HepG2 (cell line): ENCODE measurements around the gene SLC35F3. TPM values are rescaled to one million over a fixed set of nuclear protein-coding genes. Genes with fewer than 3 reads are reported as not detected.

Experiments used
- ATAC-seq: fragments of 200-7000 bp; cut with Tn5 transposase; 3 replicates; pipeline ENCODE4 v1.9.1; 2020; ENCODE audit warnings: mild to moderate bottlenecking, moderate library complexity
- BruUV-seq: library from RNA; stranded (reverse); fragments of 400-500 nt; replicated peaks from 2 replicates; lab custom pipeline; 2021; lab: Mats Ljungman, UMichigan
- CTCF ChIA-PET: fragments of 300-600 bp; formaldehyde crosslinking; extraction: SDS; loops from one replicate; lab custom pipeline; 2021; ENCODE audit warnings: low total read pairs, inconsistent platforms, low intra/inter-chr PET ratio; lab: Yijun Ruan, JAX
- POLR2A ChIA-PET: fragments of 350-600 bp; sonication (Branson Sonifier 250); formaldehyde crosslinking; loops from one replicate; lab custom pipeline; 2020; ENCODE audit warnings: antibody characterized with exemption, inconsistent platforms; lab: Yijun Ruan, JAX
- DNase-seq: peaks from one replicate; pipeline ENCODE4 v3.0.0-alpha.2; 2015; ENCODE audit warnings: low spot score
- FAIRE-seq: peaks from 3 replicates; lab custom pipeline; 2011; peaks lifted over from hg19 to GRCh38; lab: Jason Lieb, UNC
- H2AFZ ChIP-seq: one replicate; pipeline ENCODE4 v1.6.1; 2011; ENCODE audit warnings: low read length, inconsistent platforms
- H3K27ac ChIP-seq: fragments of 300-600 bp; 3 replicates; pipeline ENCODE4 v1.8.0; 2011; ENCODE audit warnings: mixed run types, mild to moderate bottlenecking, mixed read lengths, low read length, inconsistent platforms; ENCODE audit not compliant: insufficient read depth; ENCODE audit errors: extremely low read length
- H3K27me3 ChIP-seq, 2 experiments: fragments of 200-600 bp in 1 of 2; 2 replicates in 1 of 2; 3 replicates in 1 of 2; pipeline versions ENCODE4 v1.6.0 to v1.8.0; 2011; ENCODE audit warnings: low read length in 2 of 2, mild to moderate bottlenecking in 2 of 2, moderate library complexity in 2 of 2, inconsistent platforms in 1 of 2; ENCODE audit not compliant: insufficient read depth in 2 of 2, control insufficient read depth in 1 of 2
- H3K36me3 ChIP-seq, 2 experiments: fragments of 200-600 bp in 1 of 2; replicated peaks in 1 of 2; 2 replicates in 1 of 2; 3 replicates in 1 of 2; pipeline versions ENCODE4 v1.5.1 to v1.8.0; 2011; ENCODE audit warnings: low read length in 2 of 2, inconsistent platforms in 1 of 2; ENCODE audit not compliant: insufficient read depth in 2 of 2, control insufficient read depth in 1 of 2
- H3K4me1 ChIP-seq: 2 replicates; pipeline ENCODE4 v1.5.1; 2012; ENCODE audit warnings: low read length, inconsistent platforms; ENCODE audit not compliant: insufficient read depth
- H3K4me2 ChIP-seq: 2 replicates; pipeline ENCODE4 v1.6.0; 2011; ENCODE audit warnings: low read depth, low read length, inconsistent platforms
- H3K4me3 ChIP-seq, 3 experiments: fragments of 200-600 bp in 1 of 3; sonication (generic), shearing (Covaris generic) in 1 of 3; replicated peaks in 1 of 3; 2 replicates each; pipeline ENCODE4 v1.5.1; 2011 to 2016; ENCODE audit warnings: low read length in 3 of 3, inconsistent platforms in 2 of 3, low read depth in 2 of 3, mild to moderate bottlenecking in 2 of 3, control low read depth in 1 of 3, mixed read lengths in 1 of 3; ENCODE audit not compliant: insufficient read depth in 1 of 3
- H3K79me2 ChIP-seq: one replicate; pipeline ENCODE4 v1.6.1; 2011; ENCODE audit warnings: low read length, inconsistent platforms; ENCODE audit not compliant: insufficient read depth
- H3K9ac ChIP-seq: 2 replicates; pipeline ENCODE4 v1.6.0; 2011; ENCODE audit warnings: mild to moderate bottlenecking, low read depth, low read length, inconsistent platforms; ENCODE audit not compliant: insufficient read depth
- H3K9me3 ChIP-seq: 2 replicates; pipeline ENCODE4 v1.5.1; 2012; ENCODE audit warnings: mild to moderate bottlenecking, low read length
- H4K20me1 ChIP-seq: 2 replicates; pipeline ENCODE4 v1.6.0; 2011; ENCODE audit warnings: inconsistent platforms, mild to moderate bottlenecking, low read length, moderate library complexity; ENCODE audit not compliant: insufficient read depth
- ATF2 ChIP-seq: sonication (generic); formaldehyde crosslinking; IDR thresholded peaks from 2 replicates; pipeline ENCODE4 v1.4.0; 2020; ENCODE audit warnings: missing genetic modification reagents
- HNF1A ChIP-seq, 2 experiments: sonication (generic) in 1 of 2; formaldehyde crosslinking in 1 of 2; IDR thresholded peaks; 2 replicates each; pipeline versions ENCODE4 v1.4.0 to v1.6.1; 2016 to 2020; ENCODE audit warnings: borderline replicate concordance in 1 of 2, low read depth in 1 of 2, mild to moderate bottlenecking in 1 of 2, missing genetic modification reagents in 1 of 2
- HNRNPLL ChIP-seq: fragments of 200-400 bp; formaldehyde crosslinking; IDR thresholded peaks from 2 replicates; pipeline ENCODE4 v1.6.1; 2017; ENCODE audit warnings: mild to moderate bottlenecking, low read depth, low read length; ENCODE audit not compliant: poor library complexity, severe bottlenecking
- HOXA7 ChIP-seq: sonication (generic); formaldehyde crosslinking; IDR thresholded peaks from 2 replicates; pipeline ENCODE4 v1.8.1; 2022; ENCODE audit warnings: mild to moderate bottlenecking, missing genetic modification reagents, moderate library complexity
- KDM2A ChIP-seq: sonication (generic); formaldehyde crosslinking; IDR thresholded peaks from 2 replicates; pipeline ENCODE4 v1.4.0; 2020; ENCODE audit warnings: low read depth, missing genetic modification reagents, borderline replicate concordance
- MTA1 ChIP-seq: sonication (generic); formaldehyde crosslinking; IDR thresholded peaks from 2 replicates; pipeline ENCODE4 v1.4.0; 2020; ENCODE audit warnings: missing genetic modification reagents, mild to moderate bottlenecking, borderline replicate concordance
- ZGPAT ChIP-seq: IDR thresholded peaks from 2 replicates; pipeline ENCODE4 v1.6.1; 2016; ENCODE audit warnings: mild to moderate bottlenecking
- ZNF530 ChIP-seq: sonication (generic); formaldehyde crosslinking; IDR thresholded peaks from 2 replicates; pipeline ENCODE4 v1.5.0; 2020; ENCODE audit warnings: low read depth, mild to moderate bottlenecking, missing genetic modification reagents
- ZNF607 ChIP-seq: sonication (generic); formaldehyde crosslinking; IDR thresholded peaks from 2 replicates; pipeline ENCODE4 v1.5.1; 2020; ENCODE audit warnings: missing genetic modification reagents, mild to moderate bottlenecking, borderline replicate concordance
- ZNF737 ChIP-seq: sonication (generic); formaldehyde crosslinking; IDR thresholded peaks from 2 replicates; pipeline ENCODE4 v1.5.0; 2020; ENCODE audit warnings: missing genetic modification reagents, mild to moderate bottlenecking, borderline replicate concordance
- ZNF746 ChIP-seq: sonication (generic); formaldehyde crosslinking; IDR thresholded peaks from 2 replicates; pipeline ENCODE4 v1.8.0; 2022; ENCODE audit warnings: mild to moderate bottlenecking, missing genetic modification reagents
- WGBS: methylation state at CpG from one replicate; pipeline ENCODE4 v1.1.6; 2017; ENCODE audit warnings: low lambda C conversion rate; 5-methylcytosine and 5-hydroxymethylcytosine counted together
- in situ Hi-C: cut with HindIII; loops from 2 replicates; pipeline ENCODE4 v1.10.0; 2017; ENCODE audit warnings: low pct_unique_long_range_greater_than_20kb; ENCODE audit not compliant: extremely low pct_ligation_motif_present
- intact Hi-C: fragments of 100-400 bp; cut with micrococcal nuclease; formaldehyde crosslinking; loops from one replicate; pipeline ENCODE4 v1.10.0; 2022; ENCODE audit not compliant: unreplicated experiment
- polyA plus RNA-seq, 8 experiments: library from polyadenylated mRNA; depleted of rRNA in 3 of 8; stranded (reverse) in 7 of 8; unstranded in 1 of 8; fragments of >200 nt; fragmentation: Illumina TruSeq in 4 of 8; extraction: Trizol in 4 of 8; gene quantifications; 2 replicates each; pipeline versions ENCODE4 v1.2.1 to v1.2.3, GENCODE V29; 2011 to 2016; ENCODE audit warnings: low read depth in 4 of 8, missing spikeins in 1 of 8, mixed read lengths in 1 of 8; ENCODE audit not compliant: insufficient read depth in 1 of 8
- total RNA-seq, 5 experiments: library from RNA; depleted of rRNA; stranded (reverse); fragments of >200 nt; fragmentation: Illumina TruSeq; extraction: Trizol; gene quantifications; 2 replicates each; pipeline ENCODE4 v1.2.3, GENCODE V29; 2016; ENCODE audit warnings: low read depth in 1 of 5

The SLC35F3 gene
- total and polyA plus RNA-seq, 2 of the 13 experiments (the other 11 are each of a cell fraction or from before 2014, with no cell fraction given), result not detected

GRCh38 chr1:234303231-234303630 is 398.8 kb downstream of the SLC35F3 start:
- no peak overlapping the region for H3K27ac ChIP-seq
- H3K4me3 ChIP-seq, result no peak overlapping the region
- no peaks in the 10 kb centered on the region for H3K79me2 ChIP-seq
- TF ChIP-seq ZNF737 (CRISPR knock-in tag), result no peak
- TF ChIP-seq HNF1A (IDR thresholded peaks at IDR 0.05; ENCODE audit: low read depth), result no peak
- no peak for TF ChIP-seq HNF1A (CRISPR knock-in tag; IDR thresholded peaks at IDR 0.05; ENCODE audit: borderline replicate concordance)
- no peak for TF ChIP-seq KDM2A
- TF ChIP-seq ZNF530 (CRISPR knock-in tag), result no peak
- TF ChIP-seq HNRNPLL, result no peak
- TF ChIP-seq MTA1 (CRISPR knock-in tag), result no peak
- TF ChIP-seq ATF2 (CRISPR knock-in tag), result no peak
- TF ChIP-seq ZNF746 (CRISPR knock-in tag), result no peak
- no peak for TF ChIP-seq ZGPAT
- no peak for TF ChIP-seq ZNF607 (CRISPR knock-in tag)
- no peak for TF ChIP-seq HOXA7
- intact Hi-C loops (no loop called here), in situ Hi-C loops (loop anchor here (25.0 kb wide), 1 partner anchor 166 kb away; no protein-coding TSS in a partner anchor)
- no TSS peak for BruUV-seq
- DNase-seq (no peak), FAIRE-seq (no peak), ATAC-seq (no peak)
- H3K4me1 ChIP-seq, result no peaks in the 10 kb centered on the region
- no peak overlapping the region for H3K9ac ChIP-seq
- H3K4me2 ChIP-seq, result no peak overlapping the region
- ChIA-PET POLR2A (no interaction called here), CTCF (no interaction called here)
- 6% methylated on average over 6 of the region's 6 CpGs for WGBS
- H3K9me3 ChIP-seq, result no peaks in the 10 kb centered on the region
- no peaks in the 10 kb centered on the region for H3K36me3 ChIP-seq
- no peaks in the 10 kb centered on the region for H3K27me3 ChIP-seq
- no peaks in the 10 kb centered on the region for H4K20me1 ChIP-seq
- no peak overlapping the region for H2AFZ ChIP-seq
